Kidney (tissue), 14 donors: ENCODE results near the gene DUSP16. TPM values are rescaled to one million over a fixed set of nuclear protein-coding genes. Genes with fewer than 3 reads are reported as not detected.

Source experiments
- DNase-seq, 5 donors: peaks; one replicate each; pipeline ENCODE4 v3.0.0-alpha.2; 2013 to 2020
- FAIRE-seq: peaks from 2 replicates; lab custom pipeline; 2012; peaks lifted over from hg19 to GRCh38; lab: Jason Lieb, UNC
- H3K27ac ChIP-seq, 2 donors: one replicate each; pipeline ENCODE4 v1.7.0; 2013; ENCODE audit warnings: low read depth in 2 of 2, low read length in 2 of 2, inconsistent platforms in 1 of 2
- H3K27me3 ChIP-seq: one replicate; pipeline ENCODE4 v1.7.1; 2013; ENCODE audit warnings: low read length, inconsistent platforms; ENCODE audit not compliant: control insufficient read depth, insufficient read depth
- H3K36me3 ChIP-seq, 3 donors: one replicate each; pipeline versions ENCODE4 v1.7.0 to v1.7.1; 2013; ENCODE audit warnings: low read length in 3 of 3, control low read depth in 1 of 3, inconsistent platforms in 1 of 3; ENCODE audit not compliant: insufficient read depth in 3 of 3, control insufficient read depth in 2 of 3
- H3K4me1 ChIP-seq, 3 donors: one replicate each; pipeline versions ENCODE4 v1.7.0 to v1.7.1; 2013; ENCODE audit warnings: low read length in 3 of 3, inconsistent platforms in 1 of 3, low read depth in 1 of 3; ENCODE audit not compliant: control insufficient read depth in 2 of 3, insufficient read depth in 2 of 3
- H3K4me3 ChIP-seq, 3 donors: one replicate each; pipeline versions ENCODE4 v1.7.0 to v1.8.1; 2013; ENCODE audit warnings: low read length in 3 of 3, control low read depth in 1 of 3, inconsistent platforms in 1 of 3
- H3K9ac ChIP-seq, 3 donors: one replicate each; pipeline versions ENCODE4 v1.7.0 to v1.7.1; 2013; ENCODE audit warnings: low read length in 3 of 3, control low read depth in 1 of 3, inconsistent platforms in 1 of 3
- H3K9me3 ChIP-seq, 3 donors: one replicate each; pipeline versions ENCODE4 v1.7.0 to v1.7.1; 2013; ENCODE audit warnings: low read length in 3 of 3, control low read depth in 1 of 3, inconsistent platforms in 1 of 3; ENCODE audit not compliant: control insufficient read depth in 2 of 3, insufficient read depth in 1 of 3
- CTCF ChIP-seq: IDR thresholded peaks from 3 replicates; pipeline ENCODE4 v1.5.1; 2012; ENCODE audit warnings: mild to moderate bottlenecking, moderate library complexity, borderline replicate concordance; ENCODE audit not compliant: insufficient read depth; ENCODE audit errors: extremely low read depth
- intact Hi-C: fragments of 100-400 bp; cut with DNase I; formaldehyde crosslinking; loops from one replicate; pipeline ENCODE4 v1.11.1; 2022
- polyA plus RNA-seq: library from polyadenylated mRNA; stranded (reverse); fragments of 350-450 nt; fragmentation: Illumina TruSeq; extraction: RNeasy Lipid Tissue Mini Kit (QIAGEN cat#74804); gene quantifications from one replicate; pipeline ENCODE4 v1.2.3, GENCODE V29; 2014; ENCODE audit warnings: low read depth, low replicate concordance; ENCODE audit not compliant: insufficient read depth
- total RNA-seq: library from RNA; stranded (reverse); fragmentation: NEBNext Ultra II Directional; extraction: Animal tissue kit (Norgen Biotek cat#: 25700); gene quantifications from one replicate; pipeline ENCODE4 v1.2.1, GENCODE V29; 2021
- donor health status: control.
- donor health status: control.
- donor health status: control.
- donor health status: control.
- donor health status: control.
- donor health status: DM: yes; HTN: yes; CAD: no.
- donor health status: Normal renal cell carcinoma (clear cell type).

The DUSP16 gene
- total and polyA plus RNA-seq, 2 donors from 2014 or later: 6.6 to 27.4 TPM

GRCh38 chr12:12549426-12549825 is 13.2 kb downstream of the DUSP16 start:
- no peak for FAIRE-seq
- H3K4me3 ChIP-seq: no peak overlapping the region
- no peaks in the 10 kb centered on the region for H3K9me3 ChIP-seq
- intact Hi-C loops: no loop called here
- no peak overlapping the region for H3K9ac ChIP-seq
- no peak for TF ChIP-seq CTCF
- H3K36me3 ChIP-seq: no peaks in the 10 kb centered on the region
- no peak overlapping the region for H3K27ac ChIP-seq
- no peak for DNase-seq
- H3K4me1 ChIP-seq: peaks cover 0 to 2% (median 2%) of the 10 kb centered on the region in 3 donors
- no peaks in the 10 kb centered on the region for H3K27me3 ChIP-seq

GRCh38 chr12:12548713-12549112 is 13.9 kb downstream of the DUSP16 start:
- Histone ChIP-seq H3K9me3 (no peaks in the 10 kb centered on the region), H3K36me3 (no peaks in the 10 kb centered on the region), H3K4me3 (no peak overlapping the region), H3K4me1 (peaks cover 0 to 2% (median 2%) of the 10 kb centered on the region in 3 donors), H3K9ac (no peak overlapping the region), H3K27me3 (no peaks in the 10 kb centered on the region), H3K27ac (no peak overlapping the region)
- DNase-seq (no peak), FAIRE-seq (no peak)
- TF ChIP-seq CTCF: no peak
- intact Hi-C loops: no loop called here

GRCh38 chr12:12546314-12546772 is 16.3 kb downstream of the DUSP16 start:
- intact Hi-C loops: no loop called here
- Histone ChIP-seq H3K4me3 (no peak overlapping the region), H3K9me3 (no peaks in the 10 kb centered on the region), H3K9ac (no peak overlapping the region), H3K27me3 (no peaks in the 10 kb centered on the region), H3K36me3 (no peaks in the 10 kb centered on the region), H3K27ac (no peak overlapping the region), H3K4me1 (peaks cover 0 to 2% (median 2%) of the 10 kb centered on the region in 3 donors)
- FAIRE-seq (no peak), DNase-seq (no peak)
- TF ChIP-seq CTCF: no peak

GRCh38 chr12:12543959-12544358 is 18.7 kb downstream of the DUSP16 start:
- no peak overlapping the region for H3K27ac ChIP-seq
- peaks cover 2 to 4% (median 2%) of the 10 kb centered on the region in 3 donors for H3K4me1 ChIP-seq
- no peak overlapping the region for H3K4me3 ChIP-seq
- TF ChIP-seq CTCF: no peak
- H3K9me3 ChIP-seq: no peaks in the 10 kb centered on the region
- DNase-seq (no peak), FAIRE-seq (no peak)
- H3K27me3 ChIP-seq: no peaks in the 10 kb centered on the region
- intact Hi-C loops: no loop called here
- H3K9ac ChIP-seq: no peak overlapping the region
- H3K36me3 ChIP-seq: no peaks in the 10 kb centered on the region
